Kidney (tissue), 14 donors: ENCODE results near the gene GRM7. TPM values are rescaled to one million over a fixed set of nuclear protein-coding genes. Genes with fewer than 3 reads are reported as not detected.
A peak's percentile ranks its signal among the peaks of the same experiment; 100 is the strongest.

Experiments used
- DNase-seq, 5 donors: peaks; one replicate each; pipeline ENCODE4 v3.0.0-alpha.2; 2013 to 2020
- FAIRE-seq: peaks from 2 replicates; lab custom pipeline; 2012; peaks lifted over from hg19 to GRCh38; lab: Jason Lieb, UNC
- H3K27ac ChIP-seq, 2 donors: one replicate each; pipeline ENCODE4 v1.7.0; 2013; ENCODE audit warnings: low read depth in 2 of 2, low read length in 2 of 2, inconsistent platforms in 1 of 2
- H3K27me3 ChIP-seq: one replicate; pipeline ENCODE4 v1.7.1; 2013; ENCODE audit warnings: low read length, inconsistent platforms; ENCODE audit not compliant: control insufficient read depth, insufficient read depth
- H3K36me3 ChIP-seq, 3 donors: one replicate each; pipeline versions ENCODE4 v1.7.0 to v1.7.1; 2013; ENCODE audit warnings: low read length in 3 of 3, control low read depth in 1 of 3, inconsistent platforms in 1 of 3; ENCODE audit not compliant: insufficient read depth in 3 of 3, control insufficient read depth in 2 of 3
- H3K4me1 ChIP-seq, 3 donors: one replicate each; pipeline versions ENCODE4 v1.7.0 to v1.7.1; 2013; ENCODE audit warnings: low read length in 3 of 3, inconsistent platforms in 1 of 3, low read depth in 1 of 3; ENCODE audit not compliant: control insufficient read depth in 2 of 3, insufficient read depth in 2 of 3
- H3K4me3 ChIP-seq, 3 donors: one replicate each; pipeline versions ENCODE4 v1.7.0 to v1.8.1; 2013; ENCODE audit warnings: low read length in 3 of 3, control low read depth in 1 of 3, inconsistent platforms in 1 of 3
- H3K9ac ChIP-seq, 3 donors: one replicate each; pipeline versions ENCODE4 v1.7.0 to v1.7.1; 2013; ENCODE audit warnings: low read length in 3 of 3, control low read depth in 1 of 3, inconsistent platforms in 1 of 3
- H3K9me3 ChIP-seq, 3 donors: one replicate each; pipeline versions ENCODE4 v1.7.0 to v1.7.1; 2013; ENCODE audit warnings: low read length in 3 of 3, control low read depth in 1 of 3, inconsistent platforms in 1 of 3; ENCODE audit not compliant: control insufficient read depth in 2 of 3, insufficient read depth in 1 of 3
- intact Hi-C: fragments of 100-400 bp; cut with DNase I; formaldehyde crosslinking; loops from one replicate; pipeline ENCODE4 v1.11.1; 2022
- polyA plus RNA-seq: library from polyadenylated mRNA; stranded (reverse); fragments of 350-450 nt; fragmentation: Illumina TruSeq; extraction: RNeasy Lipid Tissue Mini Kit (QIAGEN cat#74804); gene quantifications from one replicate; pipeline ENCODE4 v1.2.3, GENCODE V29; 2014; ENCODE audit warnings: low read depth, low replicate concordance; ENCODE audit not compliant: insufficient read depth
- total RNA-seq: library from RNA; stranded (reverse); fragmentation: NEBNext Ultra II Directional; extraction: Animal tissue kit (Norgen Biotek cat#: 25700); gene quantifications from one replicate; pipeline ENCODE4 v1.2.1, GENCODE V29; 2021
- TF ChIP-seq, protein P1 (sequence below): IDR thresholded peaks from 3 replicates; pipeline ENCODE4 v1.5.1; 2012; ENCODE audit warnings: mild to moderate bottlenecking, moderate library complexity, borderline replicate concordance; ENCODE audit not compliant: insufficient read depth; ENCODE audit errors: extremely low read depth
- donor health status: control.
- donor health status: control.
- donor health status: control.
- donor health status: control.
- donor health status: control.
- donor health status: DM: yes; HTN: yes; CAD: no.
- donor health status: Normal renal cell carcinoma (clear cell type).

The GRM7 gene
- total and polyA plus RNA-seq, 2 donors from 2014 or later = 0.16 TPM; not detected in 1

DNA sequence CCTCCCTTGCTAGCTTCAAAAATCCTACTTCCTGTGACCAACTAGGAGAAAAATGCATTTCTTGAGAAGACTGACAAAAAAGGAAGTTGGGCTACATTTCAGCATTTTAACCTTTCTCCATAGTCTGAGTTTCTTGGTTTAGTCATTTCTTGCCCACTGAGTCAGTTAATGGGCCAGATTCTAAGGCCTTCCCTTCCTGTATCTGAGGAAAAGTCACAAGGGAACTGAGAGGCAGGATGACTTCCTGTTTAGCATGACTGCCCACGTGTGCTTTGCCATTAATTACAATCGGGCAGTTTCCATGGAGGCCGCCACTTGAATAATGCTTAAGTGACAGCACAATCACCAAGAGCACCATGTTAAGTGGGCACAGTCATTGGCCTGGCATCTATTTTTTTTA is 846.3 kb downstream of the GRM7 start:
- H3K4me3 ChIP-seq = no peak overlapping the region
- FAIRE-seq (no peak), DNase-seq (peak in 3 of 5 donors; percentile 18 to 50 (median 47))
- H3K9ac ChIP-seq = no peak overlapping the region
- H3K9me3 ChIP-seq = no peaks in the 10 kb centered on the region
- H3K27me3 ChIP-seq = no peaks in the 10 kb centered on the region
- TF ChIP-seq, protein P1, sequence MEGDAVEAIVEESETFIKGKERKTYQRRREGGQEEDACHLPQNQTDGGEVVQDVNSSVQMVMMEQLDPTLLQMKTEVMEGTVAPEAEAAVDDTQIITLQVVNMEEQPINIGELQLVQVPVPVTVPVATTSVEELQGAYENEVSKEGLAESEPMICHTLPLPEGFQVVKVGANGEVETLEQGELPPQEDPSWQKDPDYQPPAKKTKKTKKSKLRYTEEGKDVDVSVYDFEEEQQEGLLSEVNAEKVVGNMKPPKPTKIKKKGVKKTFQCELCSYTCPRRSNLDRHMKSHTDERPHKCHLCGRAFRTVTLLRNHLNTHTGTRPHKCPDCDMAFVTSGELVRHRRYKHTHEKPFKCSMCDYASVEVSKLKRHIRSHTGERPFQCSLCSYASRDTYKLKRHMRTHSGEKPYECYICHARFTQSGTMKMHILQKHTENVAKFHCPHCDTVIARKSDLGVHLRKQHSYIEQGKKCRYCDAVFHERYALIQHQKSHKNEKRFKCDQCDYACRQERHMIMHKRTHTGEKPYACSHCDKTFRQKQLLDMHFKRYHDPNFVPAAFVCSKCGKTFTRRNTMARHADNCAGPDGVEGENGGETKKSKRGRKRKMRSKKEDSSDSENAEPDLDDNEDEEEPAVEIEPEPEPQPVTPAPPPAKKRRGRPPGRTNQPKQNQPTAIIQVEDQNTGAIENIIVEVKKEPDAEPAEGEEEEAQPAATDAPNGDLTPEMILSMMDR = no peak
- no peaks in the 10 kb centered on the region for H3K36me3 ChIP-seq
- intact Hi-C loops = no loop called here
- no peaks in the 10 kb centered on the region for H3K4me1 ChIP-seq
- H3K27ac ChIP-seq = no peak overlapping the region

DNA sequence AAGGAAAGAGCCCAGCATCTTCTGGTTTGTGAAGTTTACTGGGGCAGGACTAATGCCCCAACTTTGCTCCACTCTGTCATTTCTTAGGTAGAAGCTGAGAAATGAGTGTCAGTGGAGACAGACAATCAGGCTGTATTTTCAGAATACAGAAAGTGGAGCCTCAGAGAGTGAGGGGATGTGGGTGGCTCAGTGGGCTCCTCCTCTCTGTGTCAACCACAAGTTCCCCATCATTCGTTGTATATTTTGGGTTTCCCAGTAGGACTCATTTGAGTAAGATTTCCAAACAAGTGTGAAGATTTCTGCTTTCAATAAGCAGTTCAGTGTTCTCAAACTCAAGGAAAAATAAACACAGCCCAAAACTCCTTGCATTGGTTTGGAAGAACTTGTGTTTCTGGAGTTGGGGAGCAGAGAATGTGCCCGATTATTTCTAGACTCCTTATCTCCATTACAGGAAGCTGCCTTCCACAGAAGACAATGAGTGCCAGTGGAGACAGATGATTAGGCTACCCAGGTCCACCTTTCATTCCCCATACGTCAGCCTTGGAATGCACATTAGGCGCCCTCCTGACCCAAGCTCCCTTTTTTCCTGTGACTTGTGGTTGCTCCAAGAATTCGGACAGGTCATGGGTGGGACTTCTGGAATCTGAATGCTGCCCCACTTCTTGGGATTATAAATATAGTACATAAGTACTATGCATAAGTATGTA is 848.6 kb downstream of the GRM7 start:
- no peaks in the 10 kb centered on the region for H3K9me3 ChIP-seq
- no peak overlapping the region for H3K4me3 ChIP-seq
- TF ChIP-seq, protein P1 = no peak
- H3K9ac ChIP-seq = no peak overlapping the region
- H3K27me3 ChIP-seq = no peaks in the 10 kb centered on the region
- no peak overlapping the region for H3K27ac ChIP-seq
- FAIRE-seq = no peak
- no peaks in the 10 kb centered on the region for H3K4me1 ChIP-seq
- intact Hi-C loops = no loop called here
- DNase-seq = no peak
- no peaks in the 10 kb centered on the region for H3K36me3 ChIP-seq

DNA sequence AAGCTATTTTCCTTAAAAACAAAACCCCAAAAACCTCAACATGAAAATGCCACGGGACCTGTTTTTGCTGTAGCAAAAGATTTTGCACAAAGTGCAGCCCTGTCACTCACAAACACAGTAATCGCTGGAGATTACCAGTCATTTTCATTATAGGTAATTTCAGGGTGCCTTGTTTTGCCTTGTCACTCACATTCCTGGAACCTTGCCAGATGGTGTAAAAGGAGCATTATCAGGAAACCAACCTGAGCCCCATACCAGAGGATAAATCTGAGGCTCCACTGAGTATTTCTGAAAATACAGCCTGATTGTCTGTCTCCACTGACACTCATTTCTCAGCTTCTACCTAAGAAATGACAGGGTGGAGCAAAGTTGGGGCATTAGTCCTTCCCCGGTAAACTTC is 849.4 kb downstream of the GRM7 start:
- Histone ChIP-seq H3K4me1 (no peaks in the 10 kb centered on the region), H3K27ac (no peak overlapping the region), H3K9me3 (no peaks in the 10 kb centered on the region), H3K4me3 (no peak overlapping the region), H3K9ac (no peak overlapping the region), H3K27me3 (no peaks in the 10 kb centered on the region), H3K36me3 (no peaks in the 10 kb centered on the region)
- DNase-seq = peak in 1 of 5 donors; percentile 30
- TF ChIP-seq, protein P1 = no peak
- intact Hi-C loops = no loop called here
- no peak for FAIRE-seq
